RWPE2 (cell line): ENCODE measurements around the gene NKD1.

Experiments used
- ATAC-seq: fragments of 200-7000 bp; cut with Tn5 transposase; 3 replicates; pipeline ENCODE4 v1.9.1; 2021; ENCODE audit warnings: low read depth
- DNase-seq: peaks from one replicate; pipeline ENCODE4 v3.0.0-alpha.2; 2020; ENCODE audit warnings: low spot score
- H3K27ac ChIP-seq: fragments of 450-650 bp; 2 replicates; pipeline ENCODE4 v1.5.1; 2017; ENCODE audit warnings: mild to moderate bottlenecking; ENCODE audit not compliant: poor library complexity, severe bottlenecking
- H3K27me3 ChIP-seq: fragments of 250-450 bp; sonication (Bioruptor Pico); 2 replicates; pipeline ENCODE4 v1.5.1; 2021; ENCODE audit warnings: mild to moderate bottlenecking, moderate library complexity; ENCODE audit not compliant: insufficient read depth, poor library complexity, severe bottlenecking
- H3K36me3 ChIP-seq: fragments of 250-450 bp; sonication (Bioruptor Pico); 2 replicates; pipeline ENCODE4 v1.5.1; 2020; ENCODE audit warnings: low read depth, mild to moderate bottlenecking, moderate library complexity
- H3K4me1 ChIP-seq: fragments of 250-450 bp; sonication (Bioruptor Pico); 2 replicates; pipeline ENCODE4 v1.5.1; 2021; ENCODE audit warnings: mild to moderate bottlenecking, moderate library complexity; ENCODE audit not compliant: insufficient read depth, poor library complexity, severe bottlenecking
- H3K4me3 ChIP-seq: fragments of 250-450 bp; sonication (Bioruptor Pico); 2 replicates; pipeline ENCODE4 v1.5.1; 2021; ENCODE audit warnings: mild to moderate bottlenecking, moderate library complexity; ENCODE audit not compliant: severe bottlenecking
- H3K9me3 ChIP-seq: fragments of 250-450 bp; sonication (Bioruptor Pico); 2 replicates; pipeline ENCODE4 v1.5.1; 2021; ENCODE audit warnings: mild to moderate bottlenecking, moderate library complexity; ENCODE audit not compliant: severe bottlenecking
- CTCF ChIP-seq: fragments of 450-650 bp; IDR thresholded peaks from one replicate; pipeline ENCODE4 v1.5.1; 2017; ENCODE audit warnings: mild to moderate bottlenecking, moderate library complexity; ENCODE audit not compliant: poor library complexity, severe bottlenecking

Gene NKD1

GRCh38 chr16:50606431-50607050 lies 58.3 kb downstream of the NKD1 start:
- Histone ChIP-seq H3K9me3 (no peaks in the 10 kb centered on the region), H3K27ac (no peak overlapping the region), H3K4me3 (no peak overlapping the region), H3K4me1 (peaks cover 14% of the 10 kb centered on the region), H3K36me3 (no peaks in the 10 kb centered on the region), H3K27me3 (no peaks in the 10 kb centered on the region)
- ATAC-seq (no peak), DNase-seq (no peak)
- TF ChIP-seq CTCF = no peak

- no peak for TF ChIP-seq CTCF
These were observed 58.8 kb downstream of the NKD1 start for GRCh38 chr16:50607051-50607431.

GRCh38 chr16:50607447-50607846 lies 59.3 kb downstream of the NKD1 start:
- no peak overlapping the region for H3K4me3 ChIP-seq
- peaks cover 11% of the 10 kb centered on the region for H3K4me1 ChIP-seq
- H3K9me3 ChIP-seq = no peaks in the 10 kb centered on the region
- H3K27ac ChIP-seq = no peak overlapping the region
- no peak for TF ChIP-seq CTCF
- ATAC-seq (no peak), DNase-seq (no peak)
- H3K27me3 ChIP-seq = no peaks in the 10 kb centered on the region
- no peaks in the 10 kb centered on the region for H3K36me3 ChIP-seq

More at GRCh38 chr16:50607051-50607431, 58.8 kb downstream of the NKD1 start:
- Histone ChIP-seq H3K4me3 (no peak overlapping the region), H3K9me3 (no peaks in the 10 kb centered on the region), H3K4me1 (peaks cover 14% of the 10 kb centered on the region), H3K27me3 (no peaks in the 10 kb centered on the region), H3K36me3 (no peaks in the 10 kb centered on the region), H3K27ac (no peak overlapping the region)
- no peak for DNase-seq
- no peak for ATAC-seq

- Histone ChIP-seq H3K27me3 (no peaks in the 10 kb centered on the region), H3K36me3 (no peaks in the 10 kb centered on the region), H3K27ac (no peak overlapping the region), H3K4me1 (peaks cover 5% of the 10 kb centered on the region), H3K4me3 (no peak overlapping the region), H3K9me3 (no peaks in the 10 kb centered on the region)
- no peak for TF ChIP-seq CTCF
- DNase-seq = no peak
- no peak for ATAC-seq
These were observed 59.9 kb downstream of the NKD1 start for GRCh38 chr16:50607970-50608557.

- Histone ChIP-seq H3K9me3 (no peaks in the 10 kb centered on the region), H3K27me3 (no peaks in the 10 kb centered on the region), H3K36me3 (no peaks in the 10 kb centered on the region), H3K27ac (no peak overlapping the region), H3K4me1 (no peaks in the 10 kb centered on the region), H3K4me3 (no peak overlapping the region)
- DNase-seq (no peak), ATAC-seq (no peak)
- no peak for TF ChIP-seq CTCF
These were observed 60.9 kb downstream of the NKD1 start for GRCh38 chr16:50609049-50609448.
